Erythroblast (primary cell): Measurements from ENCODE around the gene EXOC3.

ENCODE experiments used
- DNase-seq, 2 experiments: peaks; one replicate each; lab custom pipeline; 2025; lab: John Stamatoyannopoulos, UW
- GATA1 ChIP-seq: IDR thresholded peaks from 2 replicates; pipeline ENCODE4 v1.6.1; 2011; ENCODE audit warnings: low read depth, mild to moderate bottlenecking, control low read depth, low read length, moderate library complexity
- POLR2A ChIP-seq: IDR thresholded peaks from 2 replicates; pipeline ENCODE4 v1.6.1; 2011; ENCODE audit warnings: mild to moderate bottlenecking, low read length

The EXOC3 gene

DNA sequence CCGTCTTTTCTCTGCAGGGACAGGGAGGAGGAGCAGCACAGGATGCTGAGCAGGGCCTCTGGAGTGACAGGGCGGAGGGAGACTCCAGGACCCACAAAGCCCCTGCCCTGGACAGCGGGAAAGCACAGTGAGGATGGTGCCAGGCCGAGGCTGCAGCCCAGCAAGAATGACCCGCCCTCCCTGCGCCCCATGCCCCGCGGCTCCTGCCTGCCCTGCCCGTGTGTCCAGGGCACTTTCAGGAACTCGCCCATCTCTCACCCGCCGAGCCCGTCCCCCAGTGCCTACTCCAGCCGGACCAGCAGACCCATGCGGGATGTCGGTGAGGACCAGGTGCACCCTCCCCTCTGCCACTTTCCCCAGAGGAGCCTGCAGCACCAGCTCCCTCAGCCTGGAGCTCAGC lies 9.1 kb upstream of the EXOC3 start:
- DNase-seq: no peak
- no peak for TF ChIP-seq GATA1
- no peak for TF ChIP-seq POLR2A

DNA sequence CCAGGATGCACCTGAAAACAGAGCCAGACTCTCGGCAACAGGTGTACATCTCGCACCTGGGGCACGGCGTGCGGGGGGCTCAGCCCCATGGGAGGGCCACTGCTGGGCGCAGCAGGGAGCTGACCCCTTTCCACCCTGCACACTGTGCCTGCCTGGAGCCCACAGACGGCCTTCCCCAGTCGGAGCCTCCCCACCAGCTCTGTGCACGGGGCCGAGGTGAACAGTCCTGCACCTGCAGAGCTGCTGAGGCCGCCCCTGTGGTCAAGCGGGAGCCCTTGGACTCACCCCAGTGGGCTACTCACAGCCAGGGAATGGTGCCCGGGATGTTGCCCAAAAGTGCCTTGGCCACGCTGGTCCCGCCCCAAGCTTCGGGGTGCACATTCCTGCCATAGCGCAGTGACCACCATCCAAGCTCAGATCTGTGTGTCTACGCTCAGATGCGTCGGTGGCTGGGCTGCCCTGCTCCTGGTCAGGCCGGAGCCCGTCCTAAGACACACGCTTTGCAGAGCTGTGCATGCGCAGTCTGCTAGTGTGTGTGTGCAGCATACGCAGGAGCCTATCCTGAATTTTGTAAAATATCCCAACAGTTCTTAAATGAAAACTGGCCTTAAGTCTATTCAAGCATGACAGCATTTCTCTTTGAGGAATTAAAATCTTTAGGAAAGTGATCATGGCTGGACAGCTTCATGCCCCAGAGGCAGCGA lies 8.4 kb upstream of the EXOC3 start:
- TF ChIP-seq GATA1 (no peak), POLR2A (no peak)
- no peak for DNase-seq

GRCh38 chr5:435156-435790 lies 7.7 kb upstream of the EXOC3 start:
- no peak for DNase-seq
- TF ChIP-seq GATA1 (no peak), POLR2A (no peak)

GRCh38 chr5:435961-436640 lies 6.9 kb upstream of the EXOC3 start:
- TF ChIP-seq GATA1 (no peak), POLR2A (no peak)
- no peak for DNase-seq

- no peak for DNase-seq
- no peak for TF ChIP-seq GATA1
- no peak for TF ChIP-seq POLR2A
Measured at GRCh38 chr5:436641-436975, 6.4 kb upstream of the EXOC3 start.

DNA sequence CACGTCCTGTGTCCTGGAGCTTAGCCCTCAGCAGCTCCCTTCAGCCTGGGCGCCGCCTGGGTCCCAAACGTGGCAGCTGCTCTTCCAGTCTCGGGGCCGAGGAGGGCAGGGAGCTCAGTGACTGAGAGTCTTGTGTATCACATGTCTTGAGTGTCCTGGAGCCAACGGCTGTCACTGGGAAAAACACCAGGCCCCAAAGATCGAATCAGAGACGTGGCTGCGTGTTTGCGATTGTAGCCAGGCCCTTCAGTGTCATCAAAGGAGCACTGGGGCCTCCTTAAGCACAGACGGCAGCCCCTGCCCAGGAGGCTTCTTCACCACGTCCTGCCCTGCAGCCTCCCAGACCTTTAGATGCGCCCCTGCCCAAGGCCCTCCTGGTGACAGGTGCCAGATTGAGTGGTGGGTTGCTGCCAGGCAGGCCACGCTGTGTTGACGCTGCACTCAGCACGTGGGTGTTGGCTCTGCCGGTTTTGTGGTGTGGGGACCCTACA lies 5.7 kb upstream of the EXOC3 start:
- DNase-seq: no peak
- no peak for TF ChIP-seq GATA1
- no peak for TF ChIP-seq POLR2A

DNA sequence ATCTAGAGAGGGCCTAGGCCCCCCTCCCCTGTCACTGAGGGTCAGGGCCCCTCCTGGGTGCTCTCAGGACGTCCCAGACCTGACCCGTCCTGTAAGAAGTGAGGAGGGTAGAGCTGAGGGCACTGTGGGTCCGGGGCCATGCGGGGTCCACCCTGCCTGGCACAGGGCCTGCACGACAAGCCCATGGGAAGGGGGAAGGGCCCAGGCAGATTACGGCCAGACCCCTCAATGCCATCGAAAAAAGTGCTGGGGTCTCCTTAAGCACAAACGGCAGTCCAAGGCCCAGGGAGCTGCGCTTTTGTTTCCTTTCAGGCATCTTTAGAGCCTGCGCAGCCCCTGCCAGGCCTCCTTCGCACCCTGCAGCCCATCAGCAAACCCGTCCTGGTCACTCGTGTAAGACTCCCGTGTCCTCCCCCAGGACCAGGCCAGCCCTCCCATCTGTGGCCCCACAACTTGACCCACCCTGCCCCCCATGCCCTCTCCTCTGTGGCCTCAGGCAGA lies 4.4 kb upstream of the EXOC3 start:
- DNase-seq: no peak
- TF ChIP-seq POLR2A (no peak), GATA1 (no peak)

DNA sequence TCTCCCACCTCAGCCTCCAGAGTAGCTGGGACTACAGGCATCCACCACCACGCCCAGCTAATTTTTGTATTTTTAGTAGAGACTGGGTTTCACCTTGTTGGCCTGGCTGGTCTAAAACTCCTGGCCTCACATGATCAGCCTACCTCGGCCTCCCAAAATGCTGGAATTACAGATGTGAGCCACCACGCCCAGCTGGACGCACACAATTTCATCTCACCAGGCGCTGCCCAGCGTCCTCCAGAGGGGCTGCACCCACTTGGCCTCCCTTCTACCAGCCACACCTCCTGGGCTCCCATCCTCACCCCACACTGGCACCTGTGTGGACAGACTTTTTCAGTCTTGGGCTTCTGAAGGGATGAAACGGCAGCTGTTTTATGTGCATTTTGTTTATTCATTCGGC lies 3.8 kb upstream of the EXOC3 start:
- TF ChIP-seq GATA1 (no peak), POLR2A (no peak)
- no peak for DNase-seq

GRCh38 chr5:439636-440035 lies 3.3 kb upstream of the EXOC3 start:
- DNase-seq: no peak
- TF ChIP-seq GATA1 (no peak), POLR2A (no peak)

DNA sequence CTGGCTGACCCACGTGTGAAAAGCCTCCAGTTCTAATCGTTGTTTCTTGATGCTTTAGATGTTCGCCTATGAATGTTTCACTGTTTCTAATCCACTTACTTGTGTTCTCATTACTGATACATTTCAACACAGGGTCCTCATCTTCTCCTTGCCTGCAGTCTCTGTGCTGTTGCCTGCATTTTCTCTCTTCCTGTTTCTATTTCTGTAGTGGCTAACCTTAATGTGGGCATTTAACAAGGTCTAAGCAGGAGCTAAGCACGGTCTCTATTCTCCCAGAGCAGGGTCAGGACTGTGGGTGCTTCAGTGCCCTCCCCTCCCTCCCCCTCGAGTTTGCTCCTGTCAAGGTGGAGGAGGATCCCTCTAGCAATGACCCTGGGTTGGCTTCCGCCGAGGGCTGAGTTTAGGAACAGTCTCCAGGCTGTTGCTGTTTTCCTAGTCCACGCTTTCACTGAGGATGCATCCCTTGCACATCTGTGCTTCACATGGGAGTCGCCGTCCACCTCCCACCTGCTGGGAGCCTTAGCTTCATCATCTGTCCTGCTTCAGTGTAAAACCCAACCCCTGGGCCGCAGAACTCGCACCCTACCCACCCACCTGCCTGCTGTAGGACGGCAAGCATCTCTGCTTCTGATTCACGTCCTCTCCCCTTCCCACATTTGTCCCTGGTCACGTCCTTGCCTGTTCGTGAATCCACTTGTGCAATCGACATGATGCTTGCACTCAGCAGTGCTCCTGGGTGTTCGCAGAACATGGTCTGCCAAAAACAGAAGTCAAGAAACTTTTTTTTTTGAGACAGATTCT lies 2.4 kb upstream of the EXOC3 start:
- TF ChIP-seq GATA1: no peak
- no peak for TF ChIP-seq POLR2A
- DNase-seq: no peak

- TF ChIP-seq GATA1 (no peak), POLR2A (no peak)
Measured at GRCh38 chr5:441996-442334, 1.0 kb upstream of the EXOC3 start.

GRCh38 chr5:443239-444151 lies 519 bp downstream of the EXOC3 start:
- no peak for TF ChIP-seq GATA1
- TF ChIP-seq POLR2A: peak; percentile 47
- peak in 1 of 2 experiments; percentile 71 for DNase-seq

More at GRCh38 chr5:441996-442334, 1.0 kb upstream of the EXOC3 start:
- DNase-seq: no peak
